Heart right ventricle (tissue), 16 donors: ENCODE data around the gene HCN2. TPM values are rescaled to one million over a fixed set of nuclear protein-coding genes. Genes with fewer than 3 reads are reported as not detected.

Experiments used
- ATAC-seq, 8 donors: fragments of 200-7000 bp; cut with Tn5 transposase; one replicate each; pipeline ENCODE4 v1.9.1; 2020; ENCODE audit warnings: mild to moderate bottlenecking in 8 of 8, moderate library complexity in 8 of 8, moderate number of reproducible peaks in 1 of 8
- DNase-seq, 2 donors: peaks; one replicate each; pipeline ENCODE4 v3.0.0-alpha.2; 2020
- H3K27ac ChIP-seq, 10 donors: fragments of 200-600 bp; sonication (generic) in 2 of 10; one replicate each; pipeline versions ENCODE4 v1.5.0 to v1.8.0; 2020 to 2022; ENCODE audit warnings: mild to moderate bottlenecking in 3 of 10
- H3K27me3 ChIP-seq, 7 donors: fragments of 200-600 bp; one replicate each; pipeline ENCODE4 v1.8.0; 2021 to 2022; ENCODE audit warnings: mild to moderate bottlenecking in 2 of 7
- H3K36me3 ChIP-seq, 9 donors: fragments of 200-600 bp; sonication (generic) in 1 of 9; one replicate each; pipeline versions ENCODE4 v1.5.0 to v1.8.0; 2020 to 2022; ENCODE audit warnings: mild to moderate bottlenecking in 2 of 9
- H3K4me1 ChIP-seq, 9 donors: fragments of 200-600 bp; sonication (generic) in 1 of 9; one replicate each; pipeline versions ENCODE4 v1.5.0 to v1.8.0; 2020 to 2022; ENCODE audit warnings: mild to moderate bottlenecking in 4 of 9
- H3K4me3 ChIP-seq, 10 donors: fragments of 200-600 bp; sonication (generic) in 2 of 10; one replicate each; pipeline versions ENCODE4 v1.5.0 to v1.8.0; 2020 to 2022; ENCODE audit warnings: mild to moderate bottlenecking in 7 of 10, moderate library complexity in 2 of 10
- H3K9me3 ChIP-seq, 11 donors: fragments of 200-600 bp in 10 of 11; sonication (generic) in 2 of 11; one replicate each; pipeline versions ENCODE4 v1.5.0 to v1.8.0; 2013 to 2022; ENCODE audit warnings: mild to moderate bottlenecking in 2 of 11, control low read depth in 1 of 11, moderate library complexity in 1 of 11
- CTCF ChIP-seq, 9 donors: fragments of 200-600 bp; sonication (generic) in 2 of 9; IDR thresholded peaks; one replicate each; pipeline versions ENCODE4 v1.5.0 to v1.8.0; 2021 to 2022; ENCODE audit warnings: antibody characterized with exemption in 9 of 9, mild to moderate bottlenecking in 5 of 9, moderate library complexity in 1 of 9
- WGBS, 2 donors: extraction: QIAGEN DNeasy Blood & Tissue Kit; methylation state at CpG; one replicate each; pipeline ENCODE4 v1.1.7; 2013; ENCODE audit warnings: inconsistent platforms in 1 of 2; 5-methylcytosine and 5-hydroxymethylcytosine counted together
- intact Hi-C, 10 donors: fragments of 100-400 bp; cut with DNase I; formaldehyde crosslinking; loops; one replicate each; pipeline versions ENCODE4 v1.11.1 to v1.14.2; 2022
- polyA plus RNA-seq, 2 donors: library from polyadenylated mRNA; stranded (reverse); fragments of 200-250 nt; gene quantifications; one replicate each; pipeline ENCODE4 v1.2.3, GENCODE V29; 2013
- total RNA-seq, 10 donors: library from RNA; stranded (reverse); fragmentation: NEBNext Ultra II Directional in 3 of 10; extraction: Animal tissue kit (Norgen Biotek cat#: 25700) in 3 of 10; gene quantifications; one replicate each; pipeline versions ENCODE4 v1.2.1 to v1.2.4, GENCODE V29; 2021 to 2023
- donor health status: Arrhythmogenic right ventricular cardiomyopathy.
- donor health status: ischemic (EF 13 %, LVEDD 7.1; RV severe dilation, severe dysfunction).
- donor health status: healthy with polysubstance abuse.
- donor health status: DM: no; HTN: yes; CAD: no.
- donor health status: DM: no; HTN: no; CAD: no.
- donor health status: ischemic (EF 25% LVEDD 6.9; RV normal size, moderate dysfunction).
- donor health status: ischemic (EF 25% LVEDD 5.7; RV mildly dilated, moderate dysfunction).
- donor health status: healthy.
- donor health status: DM: yes; HTN: yes; CAD: no.
- donor health status: Ischemic cardiomyopathy.
- donor health status: ischemic (EF 35%, LVEDD 5.7; RV mildly dilated, moderate dysfunction).
- donor health status: nonischemic (EF 11% LVEDD 7.7; RV severe dilation, severe dysfunction).
- donor health status: DM: yes; HTN: yes; CAD: no.
- donor health status: PGD.
- donor health status: ischemic (EF 29% LVEDD 5.4; RV normal size, mild dysfunction).
- donor health status: nonischemic (EF 23%, LVEDD 6.1; RV moderate dilation, normal function).

HCN2 gene
- total and polyA plus RNA-seq, 12 donors, result 0.90 to 10.7 (median 4.8) TPM

DNA sequence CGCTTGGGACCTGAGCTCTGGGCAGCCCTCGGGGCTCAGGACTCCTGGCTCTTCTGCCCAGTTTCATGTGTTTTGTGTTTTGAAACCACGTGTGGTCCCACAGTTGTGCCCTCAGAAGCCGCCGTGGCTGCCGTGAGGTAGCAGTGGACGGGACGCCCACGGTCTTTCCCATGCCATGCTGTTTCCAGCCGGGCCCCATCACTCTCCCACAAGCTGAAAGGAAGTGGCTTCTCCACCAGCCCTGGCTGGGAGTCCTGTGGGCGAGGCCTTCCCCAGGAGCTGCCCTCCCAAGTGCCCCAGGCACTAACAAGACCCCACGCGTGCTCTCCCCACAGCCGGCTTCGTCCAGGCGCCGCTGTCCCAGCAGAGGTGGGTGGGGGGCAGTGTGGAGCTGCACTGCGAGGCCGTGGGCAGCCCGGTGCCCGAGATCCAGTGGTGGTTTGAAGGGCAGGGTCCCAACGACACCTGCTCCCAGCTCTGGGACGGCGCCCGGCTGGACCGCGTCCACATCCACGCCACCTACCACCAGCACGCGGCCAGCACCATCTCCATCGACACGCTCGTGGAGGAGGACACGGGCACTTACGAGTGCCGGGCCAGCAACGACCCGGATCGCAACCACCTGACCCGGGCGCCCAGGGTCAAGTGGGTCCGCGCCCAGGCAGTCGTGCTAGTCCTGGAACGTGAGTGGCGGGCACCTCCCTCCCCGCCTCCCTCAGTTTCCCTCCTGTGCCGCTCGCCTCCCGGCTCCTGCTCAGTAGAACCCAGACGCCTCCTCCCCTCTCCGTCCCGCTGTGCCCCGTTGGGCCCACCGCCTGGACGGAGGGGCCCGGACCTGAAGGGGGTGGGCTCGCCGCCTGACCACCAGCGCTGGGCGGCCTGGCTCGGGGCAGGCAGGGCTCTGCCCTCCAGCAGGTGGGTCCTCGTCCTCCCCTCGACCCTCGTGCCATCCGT lies 12.0 kb upstream of the HCN2 start:
- intact Hi-C loops, result no loop called here
- DNase-seq, result peak in 1 of 2 donors; percentile 31

DNA sequence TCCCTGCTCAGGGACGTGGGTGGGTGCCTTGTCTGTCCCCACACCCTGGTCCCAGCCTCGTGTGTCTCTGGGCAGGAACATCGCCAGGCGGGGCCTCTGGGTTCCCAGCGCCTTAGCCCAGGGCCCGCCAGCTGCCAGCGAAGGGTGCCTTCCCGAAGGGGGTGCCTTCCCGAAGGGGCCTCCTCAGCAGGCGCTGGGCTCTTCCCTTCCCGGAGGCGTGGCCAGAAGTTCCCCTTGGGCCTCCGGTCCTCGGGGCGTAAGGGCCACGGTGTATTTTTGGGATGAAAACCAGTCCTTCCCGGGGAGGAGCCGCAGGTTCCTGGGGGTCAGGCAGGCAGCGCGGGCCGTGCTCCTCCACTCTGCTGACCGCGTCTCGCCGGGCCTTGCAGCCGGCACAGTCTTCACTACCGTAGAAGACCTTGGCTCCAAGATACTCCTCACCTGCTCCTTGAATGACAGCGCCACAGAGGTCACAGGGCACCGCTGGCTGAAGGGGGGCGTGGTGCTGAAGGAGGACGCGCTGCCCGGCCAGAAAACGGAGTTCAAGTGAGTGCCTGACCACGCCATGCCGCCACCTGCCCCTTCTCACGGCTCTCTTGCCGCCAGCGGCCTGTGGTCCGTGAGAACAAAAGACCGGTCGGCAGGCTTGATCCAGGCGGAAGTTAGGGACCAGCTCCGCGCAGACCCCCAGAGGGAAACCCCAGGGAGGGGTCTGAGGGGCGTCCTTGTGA lies 10.4 kb upstream of the HCN2 start:
- H3K9me3 ChIP-seq, result no peaks in the 10 kb centered on the region
- no peak for ATAC-seq
- peak overlapping the region in 5 of 10 donors; percentile 10 to 96 (median 36) for H3K27ac ChIP-seq
- H3K4me1 ChIP-seq, result peaks cover 23 to 97% (median 66%) of the 10 kb centered on the region in 9 donors
- no peak for DNase-seq
- H3K36me3 ChIP-seq, result peaks cover 0 to 63% (median 26%) of the 10 kb centered on the region in 9 donors
- peak overlapping the region in 2 of 10 donors; percentile 3 to 20 for H3K4me3 ChIP-seq
- intact Hi-C loops, result no loop called here
- no peak for TF ChIP-seq CTCF (IDR thresholded peaks at IDR 0.05)
- WGBS, 2 donors, result 67 to 78% methylated on average over 46 of the region's 46 CpGs
- H3K27me3 ChIP-seq, result no peaks in the 10 kb centered on the region

More for the DNA sequence above, 12.0 kb upstream of the HCN2 start:
- Histone ChIP-seq H3K4me1 (peaks cover 20 to 96% (median 69%) of the 10 kb centered on the region in 9 donors), H3K4me3 (peak overlapping the region in 8 of 10 donors; percentile 82 to 100 (median 98)), H3K27ac (peak overlapping the region; percentile 14 to 98 (median 96)), H3K9me3 (no peaks in the 10 kb centered on the region), H3K27me3 (no peaks in the 10 kb centered on the region), H3K36me3 (peaks cover 0 to 51% (median 19%) of the 10 kb centered on the region in 9 donors)
- peak in 1 of 9 donors; percentile 22 for TF ChIP-seq CTCF (IDR thresholded peaks at IDR 0.05)
- 69 to 70% methylated on average over 65 to 66 of the region's 66 CpGs for WGBS, 2 donors
- no peak for ATAC-seq

GRCh38 chr19:579842-580155 lies 9.9 kb upstream of the HCN2 start:
- peaks cover 19 to 95% (median 61%) of the 10 kb centered on the region in 9 donors for H3K4me1 ChIP-seq
- ATAC-seq (no peak), DNase-seq (no peak)
- peaks cover 0 to 63% (median 26%) of the 10 kb centered on the region in 9 donors for H3K36me3 ChIP-seq
- peaks cover 0 to 3% (median 0%) of the 10 kb centered on the region in 7 donors for H3K27me3 ChIP-seq
- TF ChIP-seq CTCF (IDR thresholded peaks at IDR 0.05), result no peak
- H3K27ac ChIP-seq, result peak overlapping the region in 6 of 10 donors; percentile 10 to 96 (median 33)
- intact Hi-C loops, result no loop called here
- H3K9me3 ChIP-seq, result no peaks in the 10 kb centered on the region
- H3K4me3 ChIP-seq, result peak overlapping the region in 1 of 10 donors; percentile 20
- 71 to 77% methylated on average over 11 of the region's 11 CpGs for WGBS, 2 donors

- intact Hi-C loops, result no loop called here
- peaks cover 16 to 90% (median 56%) of the 10 kb centered on the region in 9 donors for H3K4me1 ChIP-seq
- WGBS, 2 donors, result 71% methylated on average over 22 of the region's 22 CpGs
- ATAC-seq, result no peak
- DNase-seq, result no peak
- H3K27ac ChIP-seq, result peak overlapping the region in 3 of 10 donors; percentile 30 to 96 (median 36)
- no peak overlapping the region for H3K4me3 ChIP-seq
- H3K9me3 ChIP-seq, result no peaks in the 10 kb centered on the region
- peaks cover 0 to 4% (median 0%) of the 10 kb centered on the region in 7 donors for H3K27me3 ChIP-seq
- TF ChIP-seq CTCF (IDR thresholded peaks at IDR 0.05), result no peak
- H3K36me3 ChIP-seq, result peaks cover 0 to 63% (median 26%) of the 10 kb centered on the region in 9 donors
Measured at GRCh38 chr19:580274-580835, 9.3 kb upstream of the HCN2 start.
